ENCODE data around the gene IMPDH1.

Gene IMPDH1

GRCh38 chr7:128410451-128410753 lies 620 bp upstream of the IMPDH1 start:
- Histone ChIP-seq H4K20me1 (ENCODE audit: insufficient read depth, low read length, poor library complexity, severe bottlenecking) (no peaks in the 10 kb centered on the region), H3K4me2 (ENCODE audit: low read depth, low read length, poor library complexity, severe bottlenecking) (peak overlapping the region; percentile 93), H3F3A (ENCODE audit: low read depth) (peaks cover 6% of the 10 kb centered on the region; the same call in 1 of the 2 replicates), H2AFZ (ENCODE audit: low read length) (peak overlapping the region; percentile 94), H3K4me3 (ENCODE audit: low read length, poor library complexity, severe bottlenecking) (peak overlapping the region; percentile 82), H3K79me2 (ENCODE audit: insufficient read depth, low read length) (peaks cover under 1% of the 10 kb centered on the region; the same call in 1 of the 2 replicates), H3K4me1 (ENCODE audit: insufficient read depth, low read length, poor library complexity, severe bottlenecking) (peaks cover 29% of the 10 kb centered on the region), H3K9me2 (replicated peaks; ENCODE audit: low read depth, low read length) (no peaks in the 10 kb centered on the region), H3K36me3 (ENCODE audit: insufficient read depth, low read length) (no peaks in the 10 kb centered on the region), H3K9ac (ENCODE audit: low read depth, low read length, poor library complexity, severe bottlenecking) (peak overlapping the region; percentile 53), H3K9me3 (ENCODE audit: insufficient read depth, low read depth, low read length) (no peaks in the 10 kb centered on the region), H3K27me3 (ENCODE audit: insufficient read depth, low read length, poor library complexity, severe bottlenecking) (no peaks in the 10 kb centered on the region)
- TF ChIP-seq EZH2phosphoT487 (IDR thresholded peaks at IDR 0.05; ENCODE audit: borderline replicate concordance), result no peak
- TF ChIP-seq, protein P1, sequence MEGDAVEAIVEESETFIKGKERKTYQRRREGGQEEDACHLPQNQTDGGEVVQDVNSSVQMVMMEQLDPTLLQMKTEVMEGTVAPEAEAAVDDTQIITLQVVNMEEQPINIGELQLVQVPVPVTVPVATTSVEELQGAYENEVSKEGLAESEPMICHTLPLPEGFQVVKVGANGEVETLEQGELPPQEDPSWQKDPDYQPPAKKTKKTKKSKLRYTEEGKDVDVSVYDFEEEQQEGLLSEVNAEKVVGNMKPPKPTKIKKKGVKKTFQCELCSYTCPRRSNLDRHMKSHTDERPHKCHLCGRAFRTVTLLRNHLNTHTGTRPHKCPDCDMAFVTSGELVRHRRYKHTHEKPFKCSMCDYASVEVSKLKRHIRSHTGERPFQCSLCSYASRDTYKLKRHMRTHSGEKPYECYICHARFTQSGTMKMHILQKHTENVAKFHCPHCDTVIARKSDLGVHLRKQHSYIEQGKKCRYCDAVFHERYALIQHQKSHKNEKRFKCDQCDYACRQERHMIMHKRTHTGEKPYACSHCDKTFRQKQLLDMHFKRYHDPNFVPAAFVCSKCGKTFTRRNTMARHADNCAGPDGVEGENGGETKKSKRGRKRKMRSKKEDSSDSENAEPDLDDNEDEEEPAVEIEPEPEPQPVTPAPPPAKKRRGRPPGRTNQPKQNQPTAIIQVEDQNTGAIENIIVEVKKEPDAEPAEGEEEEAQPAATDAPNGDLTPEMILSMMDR (conservative IDR thresholded peaks at IDR 0.05; ENCODE audit: low read length), result no peak

- Histone ChIP-seq H3K36me3 (ENCODE audit: insufficient read depth, low read length) (no peaks in the 10 kb centered on the region), H3F3A (ENCODE audit: low read depth) (peaks cover 6% of the 10 kb centered on the region; the same call in 1 of the 2 replicates), H3K9me3 (ENCODE audit: insufficient read depth, low read depth, low read length) (no peaks in the 10 kb centered on the region), H3K9me2 (replicated peaks; ENCODE audit: low read depth, low read length) (no peaks in the 10 kb centered on the region), H4K20me1 (ENCODE audit: insufficient read depth, low read length, poor library complexity, severe bottlenecking) (peaks cover 7% of the 10 kb centered on the region), H3K79me2 (ENCODE audit: insufficient read depth, low read length) (peaks cover 15% of the 10 kb centered on the region), H2AFZ (ENCODE audit: low read length) (peak overlapping the region; percentile 65), H3K4me1 (ENCODE audit: insufficient read depth, low read length, poor library complexity, severe bottlenecking) (peaks cover 38% of the 10 kb centered on the region), H3K27me3 (ENCODE audit: insufficient read depth, low read length, poor library complexity, severe bottlenecking) (no peaks in the 10 kb centered on the region), H3K9ac (ENCODE audit: low read depth, low read length, poor library complexity, severe bottlenecking) (peak overlapping the region; percentile 53), H3K4me2 (ENCODE audit: low read depth, low read length, poor library complexity, severe bottlenecking) (peak overlapping the region; percentile 93), H3K4me3 (ENCODE audit: low read length, poor library complexity, severe bottlenecking) (peak overlapping the region; percentile 82)
- TF ChIP-seq, protein P1 (conservative IDR thresholded peaks at IDR 0.05; ENCODE audit: low read length), result no peak
- TF ChIP-seq EZH2phosphoT487 (IDR thresholded peaks at IDR 0.05; ENCODE audit: borderline replicate concordance), result no peak
These were observed 830 bp downstream of the IMPDH1 start for GRCh38 chr7:128408709-128409595.

DNA sequence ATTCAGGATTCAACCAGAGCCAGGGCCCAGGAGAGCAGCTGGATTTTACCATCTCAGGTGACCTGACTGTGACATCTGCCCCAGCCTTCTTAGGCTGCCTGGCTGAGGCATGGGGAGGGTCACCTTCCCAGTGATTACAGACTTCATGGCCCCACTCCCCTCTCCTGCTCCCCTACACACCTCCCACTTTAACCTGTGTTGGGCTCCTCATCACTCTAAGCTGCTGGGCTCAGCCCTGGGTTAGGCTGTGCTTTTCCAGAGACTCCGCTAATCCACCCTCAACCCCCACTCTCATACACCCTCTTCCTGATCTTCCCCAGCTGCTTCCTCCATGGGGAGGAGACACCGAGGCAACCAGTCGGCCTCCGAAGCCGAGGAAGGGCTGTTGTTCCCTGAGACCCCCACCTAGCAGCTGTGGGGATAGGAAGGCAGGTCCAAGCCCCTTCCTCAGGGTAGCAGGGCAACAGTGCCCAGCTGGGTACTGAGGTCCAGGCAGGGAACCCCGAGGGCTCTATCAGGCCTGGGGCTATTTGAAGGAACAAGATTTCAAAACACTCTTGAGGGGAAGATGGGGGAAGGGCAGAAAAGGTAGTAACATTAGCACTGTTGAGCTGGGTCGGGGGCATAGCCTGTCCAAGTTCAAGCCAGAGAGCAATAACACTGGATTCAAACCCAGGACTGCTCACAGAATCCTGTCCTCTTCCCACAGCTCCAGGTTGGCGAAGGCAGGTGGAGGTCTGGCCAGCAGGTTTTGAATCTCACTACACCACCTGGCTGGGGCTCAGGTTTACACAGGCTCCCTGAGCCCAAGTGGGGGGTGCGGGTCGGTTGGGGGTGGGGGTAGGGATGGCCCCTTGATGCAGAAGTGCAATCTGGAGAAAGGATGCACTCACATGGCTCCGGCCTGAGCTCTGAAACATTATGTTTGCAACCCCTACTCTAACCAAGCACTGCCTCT lies 1.8 kb downstream of the IMPDH1 start:
- H3K9ac ChIP-seq (ENCODE audit: low read depth, low read length, poor library complexity, severe bottlenecking), result no peak overlapping the region
- H3K4me2 ChIP-seq (ENCODE audit: low read depth, low read length, poor library complexity, severe bottlenecking), result no peak overlapping the region
- H3K4me3 ChIP-seq (ENCODE audit: low read length, poor library complexity, severe bottlenecking), result no peak overlapping the region

More for the DNA sequence above, 1.8 kb downstream of the IMPDH1 start:
- Histone ChIP-seq H3K36me3 (ENCODE audit: insufficient read depth, low read length) (no peaks in the 10 kb centered on the region), H3F3A (ENCODE audit: low read depth) (peaks cover 6% of the 10 kb centered on the region; the same call in 1 of the 2 replicates), H3K9me2 (replicated peaks; ENCODE audit: low read depth, low read length) (no peaks in the 10 kb centered on the region), H2AFZ (ENCODE audit: low read length) (no peak overlapping the region), H3K79me2 (ENCODE audit: insufficient read depth, low read length) (peaks cover 24% of the 10 kb centered on the region), H3K4me1 (ENCODE audit: insufficient read depth, low read length, poor library complexity, severe bottlenecking) (peaks cover 46% of the 10 kb centered on the region), H3K9me3 (ENCODE audit: insufficient read depth, low read depth, low read length) (no peaks in the 10 kb centered on the region), H3K27me3 (ENCODE audit: insufficient read depth, low read length, poor library complexity, severe bottlenecking) (no peaks in the 10 kb centered on the region), H4K20me1 (ENCODE audit: insufficient read depth, low read length, poor library complexity, severe bottlenecking) (peaks cover 10% of the 10 kb centered on the region)
- TF ChIP-seq, protein P1 (conservative IDR thresholded peaks at IDR 0.05; ENCODE audit: low read length), result no peak
- TF ChIP-seq EZH2phosphoT487 (IDR thresholded peaks at IDR 0.05; ENCODE audit: borderline replicate concordance), result no peak

All from Loucy (cell line).